ENCODE data around the gene NEK7.
A peak's percentile ranks its signal among the peaks of the same experiment; 100 is the strongest.
"Not testable (repeated sequence)": the region's sequence is repeated elsewhere in the genome, so short reads cannot be mapped to it uniquely, and the experiment has no call there.

NEK7 gene

GRCh38 chr1:198156745-198157240 is at the start of gene NEK7:
TSS of gene NEK7 (plus strand) at chr1:198156998. CDS start at chr1:198232581, 75,583 bp downstream.
- peak; percentile 52 for DNase-seq (ENCODE audit: low spot score)

GRCh38 chr1:198107091-198107501 is 49.7 kb upstream of the NEK7 start:
- DNase-seq (ENCODE audit: low spot score): no peak

- no peak for DNase-seq (ENCODE audit: low spot score)
Measured at GRCh38 chr1:198108636-198109370, 48.0 kb upstream of the NEK7 start.

GRCh38 chr1:198109371-198109715 is 47.5 kb upstream of the NEK7 start:
- no peak for DNase-seq (ENCODE audit: low spot score)

- DNase-seq (ENCODE audit: low spot score): no peak
Measured at GRCh38 chr1:198113342-198113750, 43.5 kb upstream of the NEK7 start.

- no peak for DNase-seq (ENCODE audit: low spot score)
Measured at GRCh38 chr1:198116069-198116468, 40.7 kb upstream of the NEK7 start.

- no peak for DNase-seq (ENCODE audit: low spot score)
Measured at GRCh38 chr1:198116469-198116868, 40.3 kb upstream of the NEK7 start.

GRCh38 chr1:198117267-198117666 is 39.5 kb upstream of the NEK7 start:
- DNase-seq (ENCODE audit: low spot score): no peak

- DNase-seq (ENCODE audit: low spot score): no peak
Measured at GRCh38 chr1:198118134-198118533, 38.7 kb upstream of the NEK7 start.

GRCh38 chr1:198119906-198120305 is 36.9 kb upstream of the NEK7 start:
- DNase-seq (ENCODE audit: low spot score): no peak

- peak; percentile 17 for DNase-seq (ENCODE audit: low spot score)
Measured at GRCh38 chr1:198121056-198121826, 35.6 kb upstream of the NEK7 start.

- no peak for DNase-seq (ENCODE audit: low spot score)
Measured at GRCh38 chr1:198122693-198123092, 34.1 kb upstream of the NEK7 start.

- no peak for DNase-seq (ENCODE audit: low spot score)
Measured at GRCh38 chr1:198123133-198123532, 33.7 kb upstream of the NEK7 start.

- DNase-seq (ENCODE audit: low spot score): no peak
Measured at GRCh38 chr1:198124673-198125072, 32.1 kb upstream of the NEK7 start.

- no peak for DNase-seq (ENCODE audit: low spot score)
Measured at GRCh38 chr1:198125995-198126735, 30.6 kb upstream of the NEK7 start.

- DNase-seq (ENCODE audit: low spot score): no peak
Measured at GRCh38 chr1:198128533-198128932, 28.3 kb upstream of the NEK7 start.

GRCh38 chr1:198130053-198130452 is 26.7 kb upstream of the NEK7 start:
- DNase-seq (ENCODE audit: low spot score): not testable (repeated sequence)

GRCh38 chr1:198132060-198132781 is 24.6 kb upstream of the NEK7 start:
- DNase-seq (ENCODE audit: low spot score): no peak

- DNase-seq (ENCODE audit: low spot score): no peak
Measured at GRCh38 chr1:198134252-198134651, 22.5 kb upstream of the NEK7 start.

- no peak for DNase-seq (ENCODE audit: low spot score)
Measured at GRCh38 chr1:198135366-198135765, 21.4 kb upstream of the NEK7 start.

- DNase-seq (ENCODE audit: low spot score): no peak
Measured at GRCh38 chr1:198141668-198142351, 15.0 kb upstream of the NEK7 start.
